ENCODE data around the gene HNF4A.

The HNF4A gene

DNA sequence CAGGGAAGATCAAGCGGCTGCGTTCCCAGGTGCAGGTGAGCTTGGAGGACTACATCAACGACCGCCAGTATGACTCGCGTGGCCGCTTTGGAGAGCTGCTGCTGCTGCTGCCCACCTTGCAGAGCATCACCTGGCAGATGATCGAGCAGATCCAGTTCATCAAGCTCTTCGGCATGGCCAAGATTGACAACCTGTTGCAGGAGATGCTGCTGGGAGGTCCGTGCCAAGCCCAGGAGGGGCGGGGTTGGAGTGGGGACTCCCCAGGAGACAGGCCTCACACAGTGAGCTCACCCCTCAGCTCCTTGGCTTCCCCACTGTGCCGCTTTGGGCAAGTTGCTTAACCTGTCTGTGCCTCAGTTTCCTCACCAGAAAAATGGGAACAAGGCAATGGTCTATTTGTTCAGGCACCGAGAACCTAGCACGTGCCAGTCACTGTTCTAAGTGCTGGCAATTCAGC lies 68.6 kb downstream of the HNF4A start:
- DNase-seq (ENCODE audit: low read depth in 2 of 2): no peak

DNA sequence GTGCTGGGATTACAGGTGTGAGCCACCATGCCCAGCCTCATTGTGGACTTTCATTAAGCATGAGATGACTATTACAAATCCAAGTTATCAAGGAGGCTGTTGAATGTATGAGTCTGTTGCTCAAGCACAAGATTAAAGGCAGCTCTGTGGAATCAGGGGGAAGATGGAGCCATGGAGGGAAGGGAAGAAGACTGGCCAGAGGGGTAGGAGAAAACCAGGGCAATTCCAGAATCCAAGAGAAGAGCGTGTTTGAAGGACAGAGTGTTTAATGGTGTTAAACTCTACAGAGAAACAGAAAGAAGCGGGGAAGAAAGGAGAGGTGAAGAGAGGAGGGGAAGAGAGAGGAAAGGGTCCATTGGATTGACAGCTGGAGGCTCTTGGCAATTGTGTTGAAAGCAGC lies 70.4 kb downstream of the HNF4A start:
- DNase-seq (ENCODE audit: low read depth in 2 of 2): no peak

- no peak for DNase-seq (ENCODE audit: low read depth in 2 of 2)
Measured at GRCh38 chr20:44426879-44427790, 71.6 kb downstream of the HNF4A start.

- no peak for DNase-seq (ENCODE audit: low read depth in 2 of 2)
Measured at GRCh38 chr20:44427804-44428173, 72.3 kb downstream of the HNF4A start.

DNA sequence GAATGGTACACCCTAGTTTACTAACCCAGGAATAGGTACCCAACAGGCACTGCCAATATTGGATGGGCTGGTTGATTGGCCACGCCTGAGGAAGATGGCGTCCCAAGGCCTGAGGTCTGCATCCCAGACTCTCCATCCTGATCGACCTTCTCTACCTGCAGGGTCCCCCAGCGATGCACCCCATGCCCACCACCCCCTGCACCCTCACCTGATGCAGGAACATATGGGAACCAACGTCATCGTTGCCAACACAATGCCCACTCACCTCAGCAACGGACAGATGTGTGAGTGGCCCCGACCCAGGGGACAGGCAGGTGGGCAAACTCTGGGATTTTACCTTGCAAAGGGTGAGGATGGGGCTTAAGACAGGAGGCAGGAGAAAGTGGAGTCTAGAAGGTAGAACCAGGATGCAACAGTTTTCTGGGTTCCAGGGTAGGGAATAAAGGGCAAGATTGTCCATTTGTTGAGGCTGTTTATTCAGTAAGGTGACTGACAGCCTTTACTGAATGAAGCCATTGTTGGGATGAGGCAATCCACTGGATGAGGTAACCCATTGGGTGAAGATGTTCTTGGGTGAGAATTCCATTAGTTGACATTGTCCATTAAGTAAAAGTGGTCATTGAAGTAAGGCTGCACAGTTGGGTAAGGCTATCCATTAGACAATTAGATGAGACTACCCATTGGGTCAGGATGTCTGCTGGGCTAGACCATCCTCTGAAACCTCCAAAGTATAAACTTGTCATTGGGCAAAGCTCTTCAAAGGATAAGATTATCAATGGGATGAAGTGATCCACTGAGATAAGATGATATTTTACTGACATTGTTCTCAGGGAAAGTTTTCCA lies 72.9 kb downstream of the HNF4A start:
- DNase-seq (ENCODE audit: low read depth in 2 of 2): no peak

- DNase-seq (ENCODE audit: low read depth in 2 of 2): no peak
Measured at GRCh38 chr20:44429017-44429339, 73.5 kb downstream of the HNF4A start.

DNA sequence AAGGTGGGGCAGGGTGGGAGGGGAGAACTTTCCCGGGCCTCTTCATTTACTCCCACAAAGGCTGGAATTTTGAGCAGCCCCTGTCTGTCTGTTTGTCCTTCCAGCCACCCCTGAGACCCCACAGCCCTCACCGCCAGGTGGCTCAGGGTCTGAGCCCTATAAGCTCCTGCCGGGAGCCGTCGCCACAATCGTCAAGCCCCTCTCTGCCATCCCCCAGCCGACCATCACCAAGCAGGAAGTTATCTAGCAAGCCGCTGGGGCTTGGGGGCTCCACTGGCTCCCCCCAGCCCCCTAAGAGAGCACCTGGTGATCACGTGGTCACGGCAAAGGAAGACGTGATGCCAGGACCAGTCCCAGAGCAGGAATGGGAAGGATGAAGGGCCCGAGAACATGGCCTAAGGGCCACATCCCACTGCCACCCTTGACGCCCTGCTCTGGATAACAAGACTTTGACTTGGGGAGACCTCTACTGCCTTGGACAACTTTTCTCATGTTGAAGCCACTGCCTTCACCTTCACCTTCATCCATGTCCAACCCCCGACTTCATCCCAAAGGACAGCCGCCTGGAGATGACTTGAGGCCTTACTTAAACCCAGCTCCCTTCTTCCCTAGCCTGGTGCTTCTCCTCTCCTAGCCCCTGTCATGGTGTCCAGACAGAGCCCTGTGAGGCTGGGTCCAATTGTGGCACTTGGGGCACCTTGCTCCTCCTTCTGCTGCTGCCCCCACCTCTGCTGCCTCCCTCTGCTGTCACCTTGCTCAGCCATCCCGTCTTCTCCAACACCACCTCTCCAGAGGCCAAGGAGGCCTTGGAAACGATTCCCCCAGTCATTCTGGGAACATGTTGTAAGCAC lies 74.1 kb downstream of the HNF4A start:
- DNase-seq (ENCODE audit: low read depth in 2 of 2): no peak

GRCh38 chr20:44430270-44431065 lies 75.0 kb downstream of the HNF4A start:
- no peak for DNase-seq (ENCODE audit: low read depth in 2 of 2)

DNA sequence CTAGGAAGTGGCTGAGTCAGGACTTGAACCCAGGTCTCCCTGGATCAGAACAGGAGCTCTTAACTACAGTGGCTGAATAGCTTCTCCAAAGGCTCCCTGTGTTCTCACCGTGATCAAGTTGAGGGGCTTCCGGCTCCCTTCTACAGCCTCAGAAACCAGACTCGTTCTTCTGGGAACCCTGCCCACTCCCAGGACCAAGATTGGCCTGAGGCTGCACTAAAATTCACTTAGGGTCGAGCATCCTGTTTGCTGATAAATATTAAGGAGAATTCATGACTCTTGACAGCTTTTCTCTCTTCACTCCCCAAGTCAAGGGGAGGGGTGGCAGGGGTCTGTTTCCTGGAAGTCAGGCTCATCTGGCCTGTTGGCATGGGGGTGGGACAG lies 75.6 kb downstream of the HNF4A start:
- DNase-seq (ENCODE audit: low read depth in 2 of 2): no peak

GRCh38 chr20:44431502-44432234 lies 76.2 kb downstream of the HNF4A start:
- DNase-seq (ENCODE audit: low read depth in 2 of 2): no peak

GRCh38 chr20:44432618-44433577 lies 77.4 kb downstream of the HNF4A start:
- DNase-seq (ENCODE audit: low read depth in 2 of 2): no peak

DNA sequence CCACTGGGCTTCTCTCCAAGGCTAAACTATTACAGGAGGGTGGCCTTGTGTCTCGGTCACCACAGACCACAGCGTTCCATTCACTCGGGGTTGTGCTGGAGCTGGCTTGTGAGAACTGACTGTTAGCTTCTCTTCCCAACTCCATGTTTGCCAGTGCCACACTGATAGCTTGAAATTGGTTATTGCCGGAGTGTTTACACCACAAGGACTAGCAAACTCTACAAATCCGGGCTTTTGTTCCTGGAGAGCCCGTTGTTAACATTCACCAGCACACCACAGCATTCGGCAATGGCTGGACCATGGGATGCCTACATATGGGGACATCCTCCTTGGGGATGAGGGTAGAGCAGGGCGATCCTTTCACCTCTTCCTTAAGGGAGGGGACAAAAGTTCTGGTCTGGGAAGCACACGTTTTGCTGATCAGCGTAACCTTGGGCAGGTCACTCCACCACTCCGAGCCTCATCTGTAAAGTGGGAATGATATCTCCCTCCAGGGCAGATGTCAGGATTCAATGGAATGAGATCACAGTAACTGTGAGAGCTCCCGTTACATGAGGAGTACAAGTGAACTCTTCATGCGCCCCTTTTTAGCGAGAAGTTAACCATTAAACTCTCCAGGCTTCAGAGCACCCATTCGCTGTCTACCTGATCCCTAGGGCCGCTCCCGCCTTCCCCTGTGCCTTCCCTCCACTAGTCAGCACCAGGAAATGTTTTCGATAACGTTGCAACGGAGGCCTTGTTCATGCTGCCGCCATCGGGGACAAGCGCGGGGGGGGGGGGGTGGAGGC lies 78.4 kb downstream of the HNF4A start:
- DNase-seq (ENCODE audit: low read depth in 2 of 2): no peak

- no peak for DNase-seq (ENCODE audit: low read depth in 2 of 2)
Measured at GRCh38 chr20:44435630-44436335, 80.3 kb downstream of the HNF4A start.

- DNase-seq (ENCODE audit: low read depth in 2 of 2): no peak
Measured at GRCh38 chr20:44436393-44436792, 80.9 kb downstream of the HNF4A start.

- no peak for DNase-seq (ENCODE audit: low read depth in 2 of 2)
Measured at GRCh38 chr20:44437497-44437896, 82.0 kb downstream of the HNF4A start.

GRCh38 chr20:44438782-44439181 lies 83.3 kb downstream of the HNF4A start:
- no peak for DNase-seq (ENCODE audit: low read depth in 2 of 2)

GRCh38 chr20:44439318-44439717 lies 83.8 kb downstream of the HNF4A start:
- DNase-seq (ENCODE audit: low read depth in 2 of 2): no peak

All from stimulated activated CD8-positive, alpha-beta memory T cell treated with anti-CD3 and anti-CD28 coated beads, Interleukin-7, amount 100 ng/mL, for 1 hour (primary cell).